Mesenteric fat pad (tissue), 1 donor: ENCODE measurements around the gene CDH13. TPM values are rescaled to one million over a fixed set of nuclear protein-coding genes. Genes with fewer than 3 reads are reported as not detected.
"Not testable (repeated sequence)": the region's sequence is repeated elsewhere in the genome, so short reads cannot be mapped to it uniquely, and the experiment has no call there.

ENCODE experiments used
- DNase-seq: peaks from one replicate; pipeline ENCODE4 v3.0.0-alpha.2; 2020; ENCODE audit warnings: low spot score
- total RNA-seq: library from RNA; stranded (reverse); fragmentation: NEBNext Ultra II Directional; extraction: Animal tissue kit (Norgen Biotek cat#: 25700); gene quantifications from one replicate; pipeline ENCODE4 v1.2.1, GENCODE V29; 2021
- donor health status: DM: yes; HTN: yes; CAD: no.

The CDH13 gene
- total RNA-seq, 1 donor from 2014 or later = 18.3 TPM

DNA sequence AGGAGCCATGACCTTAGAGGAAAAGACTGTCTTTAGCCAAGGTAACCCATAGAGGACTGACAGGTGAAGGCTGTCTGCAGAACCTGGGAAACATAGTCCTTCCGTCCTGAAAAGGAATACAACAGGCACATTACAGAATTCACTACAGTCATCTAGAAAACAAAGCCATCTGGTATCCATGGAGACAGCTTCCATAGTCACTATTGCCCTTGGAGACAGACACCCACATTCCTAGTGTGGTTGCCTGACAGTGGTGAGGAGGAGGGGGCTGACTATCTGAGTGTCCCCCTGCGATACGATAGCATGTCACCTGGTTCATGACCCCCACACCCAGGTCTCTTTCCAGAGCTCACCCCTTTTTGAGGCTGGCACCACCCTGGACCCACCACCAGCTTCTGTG, 254.7 kb downstream of the CDH13 start:
- no peak for DNase-seq

DNA sequence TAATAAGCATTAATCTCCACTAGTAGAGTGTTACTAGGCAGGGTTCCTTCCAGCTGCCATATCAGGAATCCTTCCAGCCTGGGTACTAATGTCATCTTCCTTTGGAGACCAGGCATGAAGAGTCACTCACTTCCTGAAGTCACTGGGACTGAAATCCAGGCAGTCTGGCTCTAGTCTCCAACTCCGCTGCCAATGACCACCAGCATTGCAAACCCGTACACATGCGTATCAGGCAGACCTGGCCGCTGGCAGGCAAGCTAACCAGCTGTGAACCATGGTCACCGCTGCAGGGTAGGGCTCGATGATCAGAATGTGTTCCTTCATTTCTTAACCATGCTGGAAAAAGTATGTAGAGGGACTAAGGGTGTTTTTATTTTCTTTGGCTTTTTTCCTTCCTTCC, 255.5 kb downstream of the CDH13 start:
- no peak for DNase-seq

DNA sequence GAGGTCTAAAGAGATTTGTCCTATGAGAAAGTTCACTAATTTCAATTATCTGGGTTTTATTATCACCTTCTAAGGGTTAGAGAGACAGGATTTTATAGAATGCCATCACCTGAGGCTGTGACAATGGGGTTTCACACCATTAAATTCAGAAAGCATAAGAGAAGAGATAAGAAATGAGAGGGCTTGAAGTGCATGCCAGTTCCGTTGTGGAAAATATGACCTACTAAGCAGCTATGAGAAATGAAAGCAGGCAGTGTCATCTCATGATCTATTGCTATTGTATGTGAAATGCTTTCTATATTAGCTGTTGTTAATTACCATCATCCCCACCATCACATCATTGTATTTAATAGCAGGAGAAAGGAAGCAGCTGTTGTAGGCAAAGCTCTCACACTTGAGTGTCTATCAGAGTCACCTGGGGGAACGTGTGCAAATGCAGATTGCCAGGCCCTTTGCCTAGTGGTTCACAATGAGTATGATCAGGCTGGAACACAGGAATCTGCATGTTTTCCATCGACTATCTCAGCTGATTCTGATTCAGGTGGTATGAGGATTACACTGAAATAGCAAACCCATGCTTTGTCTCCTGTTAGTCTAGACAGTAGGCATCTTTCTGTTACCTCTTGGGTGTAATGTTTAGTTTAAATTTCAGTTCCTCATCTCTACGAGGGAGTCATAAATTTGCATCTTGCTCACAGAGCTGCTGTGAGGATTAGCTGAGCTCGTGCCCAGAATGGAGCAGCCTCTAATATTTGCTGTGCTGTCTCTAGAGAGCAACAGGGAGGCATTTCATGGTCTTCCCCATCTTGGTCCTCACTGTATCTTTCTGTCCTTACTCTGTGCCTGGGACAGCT, 256.4 kb downstream of the CDH13 start:
- no peak for DNase-seq

DNA sequence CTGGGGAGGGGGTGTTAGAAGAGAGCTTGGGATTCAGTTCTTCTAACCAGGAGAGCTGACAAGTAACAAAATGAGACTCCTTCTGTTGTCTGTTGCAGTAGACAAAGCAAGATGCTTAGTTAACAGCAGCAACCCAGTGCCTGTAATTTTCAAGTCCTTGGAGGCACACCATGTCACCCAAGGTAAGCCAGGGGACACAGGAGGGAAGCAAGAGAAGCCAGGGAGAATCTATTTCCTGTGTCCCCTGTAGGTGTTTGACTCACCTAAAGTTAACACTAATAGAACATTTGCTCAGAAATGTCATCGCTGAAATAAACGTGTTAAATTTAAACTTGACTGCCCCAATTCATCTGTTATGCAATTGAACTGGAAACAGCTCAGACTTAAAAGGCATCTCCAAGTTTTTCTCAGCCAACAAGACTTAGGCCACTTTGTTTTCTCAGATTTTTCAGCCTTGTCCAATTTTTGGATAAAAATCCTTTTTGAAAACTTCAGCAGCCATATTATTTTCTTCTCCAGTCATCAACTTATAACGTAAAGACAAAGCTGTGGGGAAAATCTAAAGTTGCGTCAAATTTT, 257.6 kb downstream of the CDH13 start:
- no peak for DNase-seq

DNA sequence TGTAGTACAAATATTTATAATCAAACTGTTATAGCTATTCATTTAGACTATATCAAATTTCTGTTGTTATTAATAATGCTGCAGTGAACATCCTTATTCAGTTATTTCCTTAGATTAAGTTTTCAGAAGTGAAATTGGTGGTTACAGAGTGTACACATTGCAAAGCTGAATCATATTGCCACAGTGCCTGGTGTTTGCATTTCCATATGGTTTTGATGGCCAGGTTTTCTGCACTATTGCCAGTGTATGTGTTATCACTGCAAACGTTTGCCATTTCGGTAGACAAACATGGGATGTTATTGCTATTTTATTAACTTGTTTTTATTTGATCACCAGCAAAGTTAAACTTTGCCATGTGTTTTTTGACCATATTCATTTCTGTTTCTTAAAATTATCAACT, 259.4 kb downstream of the CDH13 start:
- no peak for DNase-seq

DNA sequence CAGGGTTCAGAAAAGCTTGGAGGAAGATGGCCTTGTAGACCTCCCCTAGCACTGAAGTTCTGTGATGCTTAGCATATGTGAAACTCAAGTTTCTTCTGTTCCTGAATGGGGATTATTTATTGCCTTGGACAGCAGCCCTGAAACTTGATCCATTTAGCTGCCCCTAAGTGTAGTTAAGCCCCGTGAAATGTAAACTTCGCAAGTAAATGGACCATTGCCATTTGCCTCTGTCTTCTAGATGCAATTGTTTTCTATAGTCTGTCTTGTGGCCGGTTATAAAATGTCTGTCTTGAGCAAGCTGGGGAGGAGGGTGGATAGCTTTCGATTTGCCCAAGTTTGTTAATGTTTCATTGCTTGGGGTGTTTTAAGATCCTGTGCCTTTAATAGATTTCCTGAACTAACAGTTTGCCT, 261.8 kb downstream of the CDH13 start:
- DNase-seq = no peak

DNA sequence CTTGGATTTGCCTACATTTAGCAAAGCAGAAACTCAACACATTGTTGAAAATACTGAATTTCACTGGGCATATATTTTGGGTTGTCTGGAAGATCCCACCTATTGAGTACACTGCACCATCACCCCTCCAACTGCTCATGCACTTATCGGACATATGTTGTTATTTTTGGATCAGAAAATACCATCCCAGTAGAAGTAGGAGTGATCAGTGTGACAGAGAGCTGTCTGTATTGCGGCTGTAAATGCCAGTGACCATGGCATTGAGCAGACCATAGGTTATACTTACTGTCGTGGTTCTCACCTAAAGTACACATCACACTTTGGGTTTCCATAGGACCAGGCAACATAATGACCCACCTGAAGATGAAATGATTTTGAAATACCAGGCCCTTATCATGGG, 264.7 kb downstream of the CDH13 start:
- DNase-seq = no peak

DNA sequence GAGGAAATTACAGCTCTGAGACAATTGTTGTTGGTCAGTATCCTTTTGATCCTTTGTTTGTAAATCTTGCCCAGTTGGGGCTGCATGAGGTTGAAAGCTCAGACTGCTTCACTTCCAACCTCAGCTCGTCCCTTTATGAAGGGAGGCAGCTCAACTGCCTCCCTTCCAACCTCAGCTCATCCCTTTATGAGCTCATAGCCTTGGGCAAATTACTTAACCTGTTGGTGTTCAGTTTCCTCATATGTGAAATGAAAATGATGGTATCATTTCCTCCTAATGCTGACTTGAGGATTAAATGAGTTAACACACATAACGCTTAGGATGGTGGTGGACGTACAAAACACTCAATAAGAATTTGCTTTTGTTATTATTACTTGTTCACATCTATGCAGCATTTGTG, 265.1 kb downstream of the CDH13 start:
- no peak for DNase-seq

DNA sequence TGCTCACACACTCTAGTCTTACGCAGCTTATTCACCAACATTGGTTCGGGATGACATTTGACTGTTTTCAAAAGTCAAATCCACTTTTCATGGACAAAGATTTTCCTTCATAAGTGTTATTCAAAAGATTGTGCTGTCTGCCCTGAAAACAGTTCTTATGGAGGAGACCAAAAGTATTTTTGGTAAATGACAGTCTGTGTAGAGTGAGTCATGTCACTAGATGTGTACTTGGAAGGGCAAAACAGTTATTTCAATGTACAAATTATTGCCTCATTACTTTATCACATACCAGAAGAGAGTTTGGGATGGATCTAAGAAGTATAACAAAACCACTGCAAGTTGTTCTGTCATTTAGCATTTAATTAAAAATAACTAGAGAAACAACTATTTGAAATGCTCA, 265.6 kb downstream of the CDH13 start:
- DNase-seq = no peak

DNA sequence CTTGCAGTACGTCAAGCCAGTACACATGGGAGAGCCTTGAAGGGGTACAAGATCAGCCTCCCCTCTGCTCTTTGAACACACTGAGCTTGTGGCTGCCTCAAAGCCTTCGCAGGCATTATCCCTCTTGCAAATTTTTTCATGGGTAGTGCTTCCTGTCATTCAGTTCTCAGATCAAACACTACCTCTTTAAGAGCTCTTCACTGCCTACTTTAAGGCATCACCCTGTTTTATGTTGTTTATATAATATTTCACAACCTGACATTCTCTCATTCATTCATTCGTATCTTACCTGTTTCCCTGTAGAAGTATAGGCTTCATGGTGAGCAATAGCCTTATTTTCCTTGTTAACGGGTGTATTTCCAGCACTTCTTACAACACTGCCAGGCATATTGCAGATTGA, 269.1 kb downstream of the CDH13 start:
- DNase-seq = no peak

DNA sequence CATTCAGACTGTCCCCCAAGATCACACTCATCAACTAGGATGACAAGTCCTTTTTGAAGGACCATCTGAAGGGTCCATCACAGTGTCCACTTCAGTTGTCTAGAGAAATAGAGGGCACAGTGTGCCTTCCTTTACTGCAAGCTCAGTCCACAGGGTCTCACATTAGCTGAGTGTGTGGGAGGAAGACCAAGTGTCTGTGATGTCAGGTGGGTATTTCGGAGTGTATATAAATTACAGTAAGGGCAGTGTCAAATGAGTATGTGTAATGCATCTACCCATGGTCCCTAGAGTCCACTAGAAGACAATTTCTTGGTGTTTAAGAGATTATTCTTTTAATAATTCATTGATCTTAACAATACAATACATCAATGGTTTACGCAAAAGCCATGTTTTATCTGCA, 272.2 kb downstream of the CDH13 start:
- DNase-seq = no peak

DNA sequence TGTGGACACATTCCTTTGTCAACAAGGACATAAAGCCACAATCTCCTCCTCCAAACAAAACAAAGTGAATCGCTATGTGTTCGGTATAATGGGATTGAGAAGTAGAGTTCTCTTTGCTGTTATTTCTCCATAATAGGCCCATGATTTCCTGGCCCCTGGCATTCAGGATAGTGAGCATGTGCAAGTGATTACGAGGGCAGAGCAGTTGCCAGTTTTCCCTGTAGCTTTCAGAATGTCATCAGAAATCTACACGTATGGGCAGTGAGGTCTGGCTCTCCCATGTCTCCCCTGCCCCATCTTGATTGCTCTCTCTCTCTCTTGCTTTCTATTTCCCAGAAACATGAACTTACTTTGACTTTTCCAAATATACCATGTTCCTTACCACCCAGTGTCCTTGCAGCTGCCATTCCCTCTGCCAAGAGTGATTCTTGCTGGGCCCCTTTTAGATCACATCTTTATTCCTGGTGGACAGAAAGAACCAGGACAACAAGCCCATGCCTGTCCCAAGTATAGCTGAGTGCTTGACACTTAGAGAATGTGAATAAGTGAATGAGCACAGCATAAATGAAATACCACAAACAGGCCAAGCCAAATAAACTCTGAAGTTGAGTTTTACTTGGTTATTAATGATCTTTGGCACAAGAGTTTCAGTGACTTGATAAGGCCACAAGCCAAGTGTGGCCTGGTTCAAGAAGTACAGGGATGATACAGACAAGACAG, 273.1 kb downstream of the CDH13 start:
- no peak for DNase-seq

DNA sequence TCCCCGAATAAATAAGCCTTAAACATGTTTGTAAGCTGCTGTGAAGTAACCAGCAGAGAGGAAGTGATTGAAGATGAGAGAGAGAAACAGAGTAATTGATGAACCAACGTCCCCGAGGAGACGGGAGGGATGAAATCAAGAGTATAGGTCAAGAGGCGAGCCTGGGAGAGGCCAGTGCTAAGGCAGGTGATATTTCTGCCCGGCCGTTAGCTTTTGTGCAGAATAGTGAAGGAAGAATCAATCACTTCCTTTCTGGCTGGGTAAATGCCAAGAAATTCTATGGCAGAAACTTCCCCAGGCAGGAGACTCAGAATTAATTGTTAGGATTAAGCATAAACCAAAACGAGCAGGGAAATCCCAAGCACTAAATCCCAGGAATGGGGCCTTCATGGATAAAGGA, 273.8 kb downstream of the CDH13 start:
- no peak for DNase-seq

DNA sequence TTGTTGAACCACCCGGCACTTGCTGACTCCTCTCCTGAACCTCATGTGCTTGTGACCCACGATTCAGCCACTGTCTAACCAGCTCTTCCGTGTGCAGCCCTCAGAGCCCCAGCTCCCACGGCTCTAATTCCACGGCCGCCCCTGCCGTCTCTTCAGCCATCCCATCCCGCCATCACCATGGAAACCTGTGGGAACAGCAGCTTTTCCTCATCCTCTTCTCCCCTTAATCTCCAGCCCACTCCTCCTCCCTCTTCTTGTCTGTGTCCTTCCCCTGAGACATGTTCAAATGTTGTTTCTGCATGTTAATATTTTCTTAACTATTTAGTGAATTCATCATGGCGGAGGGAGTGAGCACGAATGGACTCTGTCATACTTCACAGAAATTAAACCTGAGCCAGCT, 285.2 kb downstream of the CDH13 start:
- DNase-seq = no peak

DNA sequence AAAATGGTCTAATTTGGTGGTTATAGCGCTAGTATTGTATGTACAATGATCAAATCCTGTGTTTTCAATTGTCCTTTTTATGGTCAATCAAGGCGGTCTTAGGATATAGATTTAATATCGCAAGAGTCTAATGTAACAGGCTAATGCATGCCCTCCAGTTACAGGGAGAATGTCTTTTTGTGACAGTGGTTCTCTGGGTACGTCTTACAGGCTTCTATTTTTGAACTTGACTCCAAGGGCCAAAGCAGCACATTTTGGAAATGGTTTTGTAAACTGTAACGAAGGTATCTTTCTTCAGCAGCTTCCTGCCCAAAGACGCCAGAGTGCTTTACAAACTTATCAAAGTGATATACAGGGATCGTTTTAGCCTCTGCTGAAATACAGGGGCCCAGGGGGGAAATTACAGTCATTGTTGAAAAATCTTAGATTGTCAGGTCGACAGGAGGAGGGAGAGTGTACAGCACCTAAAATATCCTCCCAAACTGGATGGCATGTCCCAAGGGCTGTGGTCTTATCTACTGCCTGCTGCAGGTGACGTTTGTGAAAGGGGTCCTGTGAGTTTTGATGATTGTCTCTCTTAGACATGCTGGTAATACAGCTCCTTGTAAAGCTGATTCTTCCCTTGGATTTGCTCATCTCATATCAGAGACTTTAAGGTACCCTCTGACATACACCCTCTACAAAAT, 288.5 kb downstream of the CDH13 start:
- no peak for DNase-seq

DNA sequence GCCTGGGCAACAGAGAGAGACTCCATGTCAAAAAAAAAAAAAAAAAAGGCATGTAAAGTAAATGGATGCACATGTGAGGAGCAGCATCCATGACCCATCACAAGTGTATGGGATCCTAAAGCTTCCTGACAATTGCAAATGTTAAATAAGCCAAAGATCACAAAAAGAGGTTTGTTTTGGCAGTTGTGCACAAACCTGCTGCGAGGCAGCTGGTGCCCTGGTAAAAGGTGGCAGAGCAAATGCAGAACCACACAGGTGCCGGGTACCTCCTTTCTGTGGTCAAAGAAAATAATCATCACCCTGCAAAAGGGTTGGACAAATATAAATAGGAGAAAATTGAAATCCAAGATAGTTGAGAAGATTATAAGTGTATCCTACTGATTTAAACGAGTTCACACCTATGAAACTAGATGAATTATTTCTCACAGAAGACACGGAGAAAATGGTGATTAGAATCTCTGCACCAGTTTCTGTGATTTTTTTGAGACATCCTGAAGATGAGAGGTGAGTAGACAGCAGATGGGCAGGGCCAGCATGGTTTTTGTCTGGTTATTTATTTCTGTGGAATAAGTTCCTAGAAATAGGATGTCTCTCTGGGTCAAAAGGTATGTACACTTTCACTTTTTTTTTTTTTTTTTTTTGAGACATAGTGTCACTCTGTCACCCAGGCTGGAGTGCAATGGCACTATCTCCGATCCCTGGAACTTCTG, 291.3 kb downstream of the CDH13 start:
- DNase-seq = no peak

DNA sequence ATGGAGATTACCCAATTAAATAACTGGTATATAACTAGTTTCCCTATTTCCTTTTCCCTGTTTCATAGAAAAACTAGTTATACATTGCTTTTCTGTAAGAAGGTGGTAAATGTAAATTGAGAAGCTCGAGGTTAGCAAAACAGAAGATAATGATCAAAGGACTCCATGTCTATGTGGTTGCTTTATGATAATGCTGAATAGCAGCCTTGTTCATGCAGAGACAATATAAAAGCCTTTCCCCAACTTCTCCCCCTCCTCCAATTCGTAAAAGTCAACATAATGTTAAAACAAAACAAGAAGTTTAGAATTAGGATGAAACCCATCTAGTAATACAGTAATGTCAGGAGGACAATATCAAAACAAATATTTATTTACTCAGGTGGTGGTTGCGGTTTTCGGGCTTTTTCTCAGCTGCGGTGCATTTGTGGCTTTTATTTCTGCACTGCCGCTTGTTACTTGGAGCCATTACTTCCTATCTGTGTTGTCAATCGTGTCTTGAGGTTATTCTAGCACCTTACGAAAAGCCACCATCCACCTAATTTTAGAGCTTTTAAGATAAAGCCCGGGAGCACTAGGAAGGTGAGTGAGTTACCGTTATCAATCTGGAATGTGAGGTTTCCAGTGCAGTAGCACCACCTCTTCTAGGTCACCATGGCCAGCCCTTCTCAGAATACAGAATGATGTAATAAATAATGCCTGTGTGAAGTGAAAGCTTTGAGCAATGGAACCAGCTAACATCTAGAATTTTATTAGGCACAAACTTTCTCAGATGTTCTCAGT, 297.5 kb downstream of the CDH13 start:
- no peak for DNase-seq

DNA sequence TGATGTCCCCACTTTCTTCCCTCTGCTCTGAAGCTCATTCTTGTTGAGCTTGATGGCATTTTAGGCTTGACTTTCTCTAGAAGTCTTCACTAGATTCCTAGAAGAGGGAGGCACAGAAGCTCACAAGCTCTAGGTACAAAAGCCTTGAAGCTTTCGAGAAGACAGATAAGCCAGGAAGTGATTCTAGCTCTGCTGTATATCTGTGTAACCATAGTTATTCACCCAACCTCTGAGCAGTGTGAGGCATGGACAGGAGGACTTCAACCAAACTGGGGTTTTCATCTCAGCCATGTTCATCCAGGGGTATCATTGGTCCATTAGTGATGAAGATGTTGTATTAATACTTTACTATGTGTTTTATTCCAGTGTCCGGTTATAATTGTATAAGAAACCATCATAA, 299.7 kb downstream of the CDH13 start:
- no peak for DNase-seq

DNA sequence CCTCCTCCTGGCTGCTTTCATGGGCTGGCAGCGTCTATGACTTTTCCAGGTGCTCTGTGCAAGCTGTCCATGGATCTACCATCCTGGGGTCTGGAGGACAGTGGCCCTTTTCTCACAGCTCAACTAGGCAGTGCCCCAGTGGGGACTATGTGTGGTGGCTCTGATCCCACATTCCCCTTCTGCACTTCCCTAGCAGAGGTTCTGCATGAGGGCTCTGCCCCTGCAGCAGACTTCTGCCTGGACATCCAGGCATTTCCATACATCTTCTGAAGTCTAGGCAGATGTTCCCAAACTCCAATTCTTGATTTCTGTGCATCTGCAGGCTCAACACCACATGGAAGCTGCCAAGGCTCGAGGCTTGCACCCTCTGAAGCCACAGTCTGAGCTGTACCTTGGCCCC, 307.2 kb downstream of the CDH13 start:
- not testable (repeated sequence) for DNase-seq

DNA sequence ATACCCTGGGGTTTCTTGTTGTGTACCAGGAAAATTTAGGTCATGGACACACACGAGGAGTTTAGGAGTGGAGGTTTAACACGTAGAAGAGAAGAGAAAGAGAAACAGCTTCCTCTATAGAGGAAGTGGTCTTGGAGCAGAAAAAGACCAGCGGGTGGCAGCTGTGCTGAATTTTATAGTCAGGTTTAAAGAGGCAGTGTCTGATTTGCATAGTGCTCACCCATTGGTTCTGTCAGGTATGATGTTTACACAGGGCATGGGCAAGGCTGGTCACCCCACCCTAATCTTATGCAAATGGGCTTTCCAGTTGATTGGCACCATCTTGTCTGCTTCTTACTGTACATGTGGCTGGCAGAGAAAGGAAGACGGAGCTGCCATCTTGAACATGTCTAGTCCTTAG, 309.0 kb downstream of the CDH13 start:
- DNase-seq = no peak
